K562 (cell line): ENCODE measurements around the gene DPH6.

ENCODE experiments used
- IRF2 ChIP-seq: sonication (generic); formaldehyde crosslinking; IDR thresholded peaks from 2 replicates; pipeline ENCODE4 v1.8.1; 2022; ENCODE audit warnings: mild to moderate bottlenecking, missing genetic modification reagents
- MAX ChIP-seq: sonication (generic); formaldehyde crosslinking; IDR thresholded peaks from 2 replicates; pipeline ENCODE4 v1.9.0; 2022; ENCODE audit warnings: mild to moderate bottlenecking, missing genetic modification reagents
- ZNF24 ChIP-seq: fragments of 450-650 bp; IDR thresholded peaks from 2 replicates; pipeline ENCODE4 v1.6.1; 2016

- TF ChIP-seq MAX (CRISPR knock-in tag) (no peak), ZNF24 (no peak), IRF2 (CRISPR knock-in tag) (no peak)
These were observed 61.6 kb downstream of the DPH6 start for GRCh38 chr15:35484231-35484945.
